Panc1 (cell line): ENCODE results near the gene SLC22A5. TPM values are rescaled to one million over a fixed set of nuclear protein-coding genes. Genes with fewer than 3 reads are reported as not detected.

ENCODE experiments used
- ATAC-seq: fragments of 200-7000 bp; cut with Tn5 transposase; 2 replicates; pipeline ENCODE4 v1.9.1; 2020; ENCODE audit warnings: mild to moderate bottlenecking, moderate library complexity
- BruUV-seq: library from RNA; stranded (reverse); fragments of 400-500 nt; replicated peaks from 2 replicates; lab custom pipeline; 2021; lab: Mats Ljungman, UMichigan
- CTCF ChIA-PET: fragments of 300-600 bp; sonication (Branson Sonifier 250); formaldehyde crosslinking; loops from one replicate; lab custom pipeline; 2022; ENCODE audit warnings: antibody characterized with exemption; lab: Charles Lee
- POLR2A ChIA-PET: fragments of 300-600 bp; sonication (Branson Sonifier 250); formaldehyde crosslinking; loops from one replicate; lab custom pipeline; 2022; ENCODE audit warnings: antibody characterized with exemption; lab: Charles Lee
- DNase-seq: peaks from one replicate; pipeline ENCODE4 v3.0.0-alpha.2; 2010; ENCODE audit warnings: low read depth, low spot score
- H3K27ac ChIP-seq: 2 replicates; pipeline ENCODE4 v1.5.1; 2011; ENCODE audit warnings: mild to moderate bottlenecking, low read length, inconsistent platforms
- H3K27me3 ChIP-seq: fragments of 200-500 bp; sonication (Bioruptor generic); 2 replicates; pipeline ENCODE4 v1.6.0; 2014; ENCODE audit warnings: low read length, inconsistent platforms; ENCODE audit not compliant: control insufficient read depth, insufficient read depth
- H3K36me3 ChIP-seq: fragments of 200-500 bp; sonication (Bioruptor generic); 2 replicates; pipeline ENCODE4 v1.5.1; 2014; ENCODE audit warnings: inconsistent platforms, mild to moderate bottlenecking, low read length, moderate library complexity; ENCODE audit not compliant: control insufficient read depth, insufficient read depth
- H3K4me1 ChIP-seq: 2 replicates; pipeline ENCODE4 v1.5.1; 2011; ENCODE audit warnings: inconsistent platforms, mild to moderate bottlenecking, low read length, moderate library complexity; ENCODE audit not compliant: control insufficient read depth, insufficient read depth
- H3K4me3 ChIP-seq, 2 experiments: 2 replicates each; pipeline ENCODE4 v1.5.1; 2011 to 2012; ENCODE audit warnings: low read depth in 2 of 2, low read length in 2 of 2, mild to moderate bottlenecking in 2 of 2, inconsistent platforms in 1 of 2, moderate library complexity in 1 of 2
- H3K9me3 ChIP-seq: fragments of 200-500 bp; sonication (Bioruptor generic); 2 replicates; pipeline ENCODE4 v1.5.1; 2014; ENCODE audit warnings: low read depth, mild to moderate bottlenecking, inconsistent platforms, low read length, moderate library complexity; ENCODE audit not compliant: control insufficient read depth, insufficient read depth
- CTCF ChIP-seq: fragments of 450-650 bp; IDR thresholded peaks from 2 replicates; pipeline ENCODE4 v1.5.1; 2017; ENCODE audit warnings: mild to moderate bottlenecking
- POLR2AphosphoS5 ChIP-seq: IDR thresholded peaks from 2 replicates; pipeline ENCODE4 v1.6.1; 2012; ENCODE audit warnings: mild to moderate bottlenecking, low read depth, low read length, moderate library complexity
- REST ChIP-seq, 2 experiments: IDR thresholded peaks; 2 replicates each; pipeline ENCODE4 v1.6.1; 2011 to 2012; ENCODE audit warnings: low read depth in 2 of 2, control low read depth in 1 of 2, low read length in 1 of 2, mild to moderate bottlenecking in 1 of 2, moderate library complexity in 1 of 2; ENCODE audit not compliant: insufficient read depth in 1 of 2
- SIN3A ChIP-seq: IDR thresholded peaks from 2 replicates; pipeline ENCODE4 v1.6.1; 2012; ENCODE audit warnings: low read depth, mild to moderate bottlenecking, low read length, moderate library complexity, borderline replicate concordance; ENCODE audit not compliant: insufficient read depth
- TCF7L2 ChIP-seq: IDR thresholded peaks from 2 replicates; pipeline ENCODE4 v1.6.1; 2011; ENCODE audit warnings: mild to moderate bottlenecking, low read depth, low read length, inconsistent platforms
- in situ Hi-C: cut with HindIII; loops from 2 replicates; pipeline ENCODE4 v1.10.0; 2016; ENCODE audit warnings: low sequenced_read_pairs, low pct_unique_long_range_greater_than_20kb
- intact Hi-C: fragments of 100-400 bp; cut with micrococcal nuclease; formaldehyde crosslinking; loops from one replicate; pipeline ENCODE4 v1.10.0; 2022; ENCODE audit not compliant: unreplicated experiment
- total RNA-seq: library from RNA; stranded (reverse); gene quantifications from one replicate; pipeline ENCODE4 v1.2.1, GENCODE V29; 2021; ENCODE audit not compliant: unreplicated experiment

Gene SLC22A5
- total RNA-seq, 1 experiment from 2014 or later: 9.5 TPM

GRCh38 chr5:132323202-132323601, 46.3 kb upstream of the SLC22A5 start:
- no peak overlapping the region for H3K27ac ChIP-seq
- TF ChIP-seq CTCF (no peak), POLR2AphosphoS5 (no peak), TCF7L2 (no peak), REST (IDR thresholded peaks at IDR 0.05; ENCODE audit: insufficient read depth in 1 of 2, low read depth in 2 of 2, low read length in 1 of 2) (no peak), SIN3A (no peak)
- H3K36me3 ChIP-seq: no peaks in the 10 kb centered on the region
- no peaks in the 10 kb centered on the region for H3K4me1 ChIP-seq
- intact Hi-C loops (no loop called here), in situ Hi-C loops (no loop called here)
- ChIA-PET POLR2A (no interaction called here), CTCF (no interaction called here)
- ATAC-seq: no peak
- DNase-seq: no peak
- H3K9me3 ChIP-seq: no peaks in the 10 kb centered on the region
- no TSS peak for BruUV-seq
- no peaks in the 10 kb centered on the region for H3K27me3 ChIP-seq
- no peak overlapping the region for H3K4me3 ChIP-seq

DNA sequence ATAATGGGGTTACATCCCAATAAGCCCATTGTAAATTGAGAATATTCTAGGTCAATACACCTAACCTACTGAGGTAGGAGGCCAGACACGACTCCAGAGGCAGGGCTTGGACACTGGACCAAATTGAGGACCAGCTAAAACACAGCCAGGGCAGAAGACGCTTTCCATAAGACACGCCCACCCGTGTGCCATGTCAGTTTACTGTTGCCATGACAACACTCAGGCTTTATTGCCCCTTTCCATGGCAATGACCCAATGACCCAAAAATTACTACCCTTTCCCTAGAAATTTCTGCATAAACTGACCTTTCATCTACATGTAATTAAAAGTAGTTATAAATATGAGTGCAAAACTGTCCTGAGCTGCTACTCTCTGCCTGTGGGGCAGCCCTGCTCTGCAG, 43.8 kb upstream of the SLC22A5 start:
- ATAC-seq (no peak), DNase-seq (no peak)
- POLR2A ChIA-PET: no interaction called here
- TF ChIP-seq TCF7L2 (no peak), CTCF (no peak), SIN3A (no peak), REST (IDR thresholded peaks at IDR 0.05; ENCODE audit: insufficient read depth in 1 of 2, low read depth in 2 of 2, low read length in 1 of 2) (no peak), POLR2AphosphoS5 (no peak)
- no peak overlapping the region for H3K4me3 ChIP-seq
- H3K27ac ChIP-seq: no peak overlapping the region
- no peaks in the 10 kb centered on the region for H3K36me3 ChIP-seq
- no TSS peak for BruUV-seq
- in situ Hi-C loops (no loop called here), intact Hi-C loops (no loop called here)
- H3K27me3 ChIP-seq: no peaks in the 10 kb centered on the region
- H3K9me3 ChIP-seq: no peaks in the 10 kb centered on the region
- CTCF ChIA-PET: no interaction called here
- H3K4me1 ChIP-seq: no peaks in the 10 kb centered on the region
